HEK293T (cell line): ENCODE data around the gene CD247.

Experiments
- CTCF ChIA-PET: fragments of 350-600 bp; formaldehyde crosslinking; extraction: SDS; loops from one replicate; lab custom pipeline; 2021; ENCODE audit warnings: antibody characterized with exemption, inconsistent platforms; lab: Yijun Ruan, JAX
- POLR2A ChIA-PET: fragments of 350-600 bp; formaldehyde crosslinking; extraction: SDS; loops from one replicate; lab custom pipeline; 2020; ENCODE audit warnings: antibody characterized with exemption, inconsistent platforms; lab: Yijun Ruan, JAX
- DNase-seq: peaks from one replicate; pipeline ENCODE4 v3.0.0; 2012; ENCODE audit warnings: mixed read lengths; ENCODE audit errors: extremely low spot score
- ARNT ChIP-seq: fragments of 450-650 bp; IDR thresholded peaks from 2 replicates; pipeline ENCODE4 v1.6.1; 2017; ENCODE audit warnings: mild to moderate bottlenecking
- BHLHE40 ChIP-seq: fragments of 450-650 bp; IDR thresholded peaks from 2 replicates; pipeline ENCODE4 v1.6.1; 2016; ENCODE audit warnings: mild to moderate bottlenecking, moderate library complexity, borderline replicate concordance
- CTBP1 ChIP-seq: fragments of 450-650 bp; IDR thresholded peaks from 2 replicates; pipeline ENCODE4 v1.6.1; 2016; ENCODE audit warnings: borderline replicate concordance
- ELF4 ChIP-seq: fragments of 450-650 bp; IDR thresholded peaks from 2 replicates; pipeline ENCODE4 v1.6.1; 2017; ENCODE audit warnings: antibody characterized with exemption
- FOXA1 ChIP-seq: fragments of 450-650 bp; IDR thresholded peaks from 2 replicates; pipeline ENCODE4 v1.6.1; 2016; ENCODE audit warnings: mild to moderate bottlenecking
- FOXK2 ChIP-seq: fragments of 450-650 bp; IDR thresholded peaks from 2 replicates; pipeline ENCODE4 v1.6.1; 2016; ENCODE audit warnings: mild to moderate bottlenecking
- FOXM1 ChIP-seq: fragments of 450-650 bp; IDR thresholded peaks from 2 replicates; pipeline ENCODE4 v1.6.1; 2017; ENCODE audit warnings: mild to moderate bottlenecking, borderline replicate concordance
- HDGF ChIP-seq: fragments of 450-650 bp; IDR thresholded peaks from 2 replicates; pipeline ENCODE4 v1.6.1; 2017; ENCODE audit warnings: antibody characterized with exemption, borderline replicate concordance
- L3MBTL2 ChIP-seq: fragments of 450-650 bp; conservative IDR thresholded peaks from 2 replicates; pipeline ENCODE4 v1.6.1; 2016; ENCODE audit warnings: mild to moderate bottlenecking
- LEF1 ChIP-seq: fragments of 450-650 bp; IDR thresholded peaks from 2 replicates; pipeline ENCODE4 v1.6.1; 2017; ENCODE audit warnings: mild to moderate bottlenecking, borderline replicate concordance
- NFRKB ChIP-seq: fragments of 450-650 bp; IDR thresholded peaks from 2 replicates; pipeline ENCODE4 v1.6.1; 2016; ENCODE audit warnings: mild to moderate bottlenecking, moderate library complexity
- PKNOX1 ChIP-seq: fragments of 450-650 bp; IDR thresholded peaks from 2 replicates; pipeline ENCODE4 v1.6.1; 2016
- SP1 ChIP-seq: fragments of 450-650 bp; IDR thresholded peaks from 2 replicates; pipeline ENCODE4 v1.6.1; 2017
- SUZ12 ChIP-seq: fragments of 450-650 bp; IDR thresholded peaks from 2 replicates; pipeline ENCODE4 v1.6.1; 2016; ENCODE audit warnings: mild to moderate bottlenecking
- TARDBP ChIP-seq: fragments of 450-650 bp; IDR thresholded peaks from 2 replicates; pipeline ENCODE4 v1.6.1; 2016
- ZNF384 ChIP-seq: fragments of 450-650 bp; IDR thresholded peaks from 2 replicates; pipeline ENCODE4 v1.6.1; 2016

Gene CD247

DNA sequence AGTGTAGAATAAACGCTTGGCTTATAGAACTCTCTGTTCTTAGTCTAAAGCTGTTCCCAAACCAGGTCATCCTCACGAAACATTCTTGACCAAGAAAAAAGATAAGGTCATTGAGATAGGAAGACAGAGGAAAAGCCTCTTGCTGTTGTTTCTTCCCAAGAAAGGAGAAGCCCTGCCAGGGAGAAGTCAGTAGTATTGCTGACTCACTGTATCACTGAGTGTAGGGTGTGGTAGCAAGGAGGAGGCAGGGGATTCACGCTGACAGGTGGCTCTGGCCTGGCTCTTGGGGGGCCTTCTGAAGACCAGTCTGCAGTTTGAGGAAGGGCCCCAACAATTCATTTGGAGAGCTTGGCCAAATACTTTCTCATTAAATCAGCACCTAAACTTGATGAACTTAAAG is 97.8 kb downstream of the CD247 start:
- DNase-seq, result no peak
- ChIA-PET POLR2A (no interaction called here), CTCF (no interaction called here)
- TF ChIP-seq TARDBP (no peak), ARNT (no peak), BHLHE40 (no peak), FOXM1 (no peak), NFRKB (no peak)

GRCh38 chr1:167419245-167419644 is 99.1 kb downstream of the CD247 start:
- ChIA-PET POLR2A (no interaction called here), CTCF (interaction anchor here (0.5 kb wide), 1 partner anchor 147 kb away, joined by 5 read pairs; no protein-coding TSS in a partner anchor)
- TF ChIP-seq BHLHE40, result no peak
- no peak for TF ChIP-seq L3MBTL2
- TF ChIP-seq TARDBP, result no peak
- TF ChIP-seq HDGF, result no peak
- no peak for TF ChIP-seq FOXM1
- TF ChIP-seq ZNF384, result no peak
- TF ChIP-seq CTBP1, result no peak
- TF ChIP-seq FOXK2, result no peak
- no peak for TF ChIP-seq SP1
- no peak for TF ChIP-seq PKNOX1
- TF ChIP-seq FOXA1, result no peak
- TF ChIP-seq LEF1, result no peak
- no peak for TF ChIP-seq SUZ12
- TF ChIP-seq ELF4, result no peak
- DNase-seq, result no peak

DNA sequence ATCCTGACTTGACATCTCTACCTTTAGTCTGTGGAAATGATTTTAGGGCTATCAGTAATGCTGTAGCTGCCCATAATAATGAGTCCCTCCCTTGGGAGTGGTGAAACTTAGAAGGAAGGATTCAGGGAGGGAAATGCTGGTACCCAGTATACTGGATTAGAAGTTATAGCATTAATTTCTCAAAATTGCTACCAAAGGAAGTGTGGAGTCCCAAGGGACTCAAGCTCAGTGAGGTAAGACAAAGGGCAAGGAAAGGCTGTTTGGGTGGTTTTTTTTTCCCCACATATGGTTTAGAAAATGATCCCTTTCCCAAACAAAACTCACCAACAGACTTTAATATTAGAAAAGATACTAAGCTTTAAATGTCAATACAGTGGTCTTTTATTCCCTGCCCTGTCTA is 99.9 kb downstream of the CD247 start:
- no peak for DNase-seq
- TF ChIP-seq BHLHE40, result no peak
- CTCF ChIA-PET, result interaction anchor here (0.5 kb wide), 1 partner anchor 147 kb away, joined by 5 read pairs; no protein-coding TSS in a partner anchor
- POLR2A ChIA-PET, result no interaction called here

GRCh38 chr1:167416506-167416905 is 101.8 kb downstream of the CD247 start:
- TF ChIP-seq FOXM1 (no peak), FOXK2 (no peak), TARDBP (no peak), FOXA1 (no peak), ZNF384 (no peak), CTBP1 (no peak), LEF1 (no peak), ARNT (no peak), SUZ12 (no peak)
- ChIA-PET CTCF (interaction anchor here (1.0 kb wide), 1 partner anchor 358 kb away, joined by 3 read pairs; no protein-coding TSS in a partner anchor), POLR2A (no interaction called here)
- DNase-seq, result no peak

GRCh38 chr1:167413328-167413727 is 105.0 kb downstream of the CD247 start:
- CTCF ChIA-PET, result no interaction called here
- POLR2A ChIA-PET, result no interaction called here
- DNase-seq, result no peak
- no peak for TF ChIP-seq PKNOX1
- no peak for TF ChIP-seq ZNF384
- TF ChIP-seq NFRKB, result no peak
- no peak for TF ChIP-seq FOXK2
- no peak for TF ChIP-seq CTBP1
- TF ChIP-seq ELF4, result no peak
- TF ChIP-seq TARDBP, result no peak
- TF ChIP-seq HDGF, result no peak

DNA sequence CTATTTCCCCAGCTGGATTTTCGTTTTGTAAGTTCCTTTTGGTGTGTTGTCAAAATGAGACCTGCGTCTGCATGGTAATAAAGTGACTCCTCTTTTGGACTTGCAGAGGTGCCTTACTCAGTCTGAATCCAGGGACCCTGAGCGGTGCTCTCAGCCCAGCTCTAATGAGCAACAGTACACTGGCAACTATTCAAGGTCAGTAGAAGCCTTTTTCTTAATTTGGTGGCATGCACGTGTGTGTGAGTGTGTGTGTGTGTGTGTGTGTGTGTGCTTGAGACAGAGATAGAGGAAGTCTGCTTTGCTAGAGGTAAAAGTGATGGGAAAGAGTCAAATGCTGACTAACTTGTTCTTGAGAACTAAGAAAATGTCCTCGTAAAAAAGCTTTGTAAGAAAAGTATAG is 105.4 kb downstream of the CD247 start:
- no peak for DNase-seq
- TF ChIP-seq ZNF384 (no peak), NFRKB (no peak), SUZ12 (no peak), FOXK2 (no peak)
- CTCF ChIA-PET, result no interaction called here
- POLR2A ChIA-PET, result no interaction called here

GRCh38 chr1:167412072-167412471 is 106.3 kb downstream of the CD247 start:
- POLR2A ChIA-PET, result no interaction called here
- no peak for TF ChIP-seq SP1
- no peak for TF ChIP-seq FOXA1
- TF ChIP-seq PKNOX1, result no peak
- no peak for TF ChIP-seq ARNT

DNA sequence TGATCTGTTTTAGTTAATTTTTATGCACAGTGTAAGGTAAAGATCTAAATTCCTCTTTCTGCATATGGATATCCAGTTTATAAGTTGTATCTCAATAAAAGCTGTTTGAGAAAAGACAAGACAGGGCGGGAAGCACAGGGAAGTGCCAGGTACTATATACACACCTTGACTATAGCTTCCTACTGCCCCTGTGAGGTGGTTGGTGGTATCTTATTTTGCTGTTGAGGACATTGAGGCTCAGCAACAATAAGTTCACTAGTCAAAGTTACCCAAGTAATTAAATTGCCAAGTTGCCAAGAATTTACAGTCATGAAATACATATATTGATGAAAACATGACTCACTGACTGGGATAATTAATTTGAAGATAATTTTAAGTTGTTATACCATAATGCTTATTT is 109.1 kb downstream of the CD247 start:
- ChIA-PET CTCF (no interaction called here), POLR2A (no interaction called here)
- DNase-seq, result no peak
- TF ChIP-seq ELF4, result no peak
- TF ChIP-seq CTBP1, result no peak
- no peak for TF ChIP-seq SUZ12

More at GRCh38 chr1:167412072-167412471, 106.3 kb downstream of the CD247 start:
- DNase-seq, result no peak
- CTCF ChIA-PET, result interaction anchor here (0.6 kb wide), 1 partner anchor 14 kb away, joined by 3 read pairs; no protein-coding TSS in a partner anchor
